Measurements from ENCODE around the gene STK24. TPM values are rescaled to one million over a fixed set of nuclear protein-coding genes. Genes with fewer than 3 reads are reported as not detected.

Gene STK24
- total and polyA plus RNA-seq, 2 donors (not counting 1 experiment from before 2014, with no cell fraction given) = 53.2 to 73.1 TPM

DNA sequence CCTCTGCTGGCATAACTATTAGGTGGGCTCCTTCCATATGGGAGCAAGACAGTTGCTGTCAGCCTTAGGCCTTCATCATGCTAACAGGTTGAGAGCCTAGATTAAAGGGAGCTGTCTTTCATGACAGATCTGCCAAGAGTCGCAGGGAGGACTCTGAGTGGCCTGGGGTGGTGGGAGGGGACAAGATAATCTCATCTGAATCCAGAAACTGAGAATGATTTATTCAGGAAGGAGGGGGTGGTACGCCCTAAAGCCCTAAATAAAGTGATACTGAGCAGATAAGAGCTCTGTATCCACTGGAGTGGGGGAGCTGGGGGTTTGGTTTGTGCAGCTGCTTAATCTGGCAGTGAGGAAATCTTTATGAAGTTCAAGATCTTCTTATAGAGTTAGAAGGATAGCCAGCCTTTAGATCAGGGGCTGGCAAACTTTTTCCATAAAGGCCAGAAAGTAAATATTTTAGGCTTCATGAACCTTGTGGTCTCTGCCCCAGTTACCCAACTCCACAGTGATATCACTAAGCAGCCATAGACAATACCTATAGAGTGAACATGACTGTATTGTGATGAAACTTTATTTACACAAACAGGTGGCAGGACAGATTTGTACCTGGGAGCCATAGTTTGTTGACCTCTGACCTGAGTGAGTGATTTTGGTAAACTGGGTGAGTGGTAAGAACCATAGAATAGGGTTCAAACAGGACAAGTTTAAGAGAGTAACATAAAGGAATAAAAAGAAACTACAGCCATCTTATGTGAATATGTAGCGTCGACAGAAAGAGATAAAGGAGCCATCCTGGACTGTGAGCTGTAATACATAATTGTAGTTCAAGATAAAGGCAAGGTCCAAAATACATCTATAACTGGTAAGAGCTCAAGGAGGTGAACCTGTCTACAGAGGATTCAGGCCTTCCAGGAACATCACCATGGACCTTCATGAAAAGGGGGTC is 9.8 kb upstream of the STK24 start:
- no peak overlapping the region for H3K4me3 ChIP-seq (replicated peaks in 1 of 4; ENCODE audit: control extremely low read depth in 1 of 4, insufficient read depth in 1 of 4, low read depth in 3 of 4, low read length in 4 of 4)
- H3K4me2 ChIP-seq (ENCODE audit: extremely low read depth, insufficient read depth, low read length) = no peak overlapping the region
- no peak overlapping the region for H3K9ac ChIP-seq (ENCODE audit: insufficient read depth, low read length)
- H3K4me1 ChIP-seq (ENCODE audit: control insufficient read depth, extremely low read depth, insufficient read depth, low read length) = peaks cover 18% of the 10 kb centered on the region
- H3K9me3 ChIP-seq (ENCODE audit: control insufficient read depth, insufficient read depth, low read depth, low read length) = no peaks in the 10 kb centered on the region
- no peak overlapping the region for H2AFZ ChIP-seq (ENCODE audit: low read length)
- no peaks in the 10 kb centered on the region for H3K36me3 ChIP-seq (ENCODE audit: control insufficient read depth, insufficient read depth, low read length)
- no peak overlapping the region for H3K27ac ChIP-seq (ENCODE audit: insufficient read depth, low read length)
- H3K27me3 ChIP-seq (ENCODE audit: control insufficient read depth, insufficient read depth, low read length) = no peaks in the 10 kb centered on the region
- H4K20me1 ChIP-seq (ENCODE audit: control insufficient read depth, extremely low read depth, insufficient read depth, low read length) = no peaks in the 10 kb centered on the region
- DNase-seq (ENCODE audit: low read depth in 2 of 2) = no peak
- TF ChIP-seq CTCF (conservative IDR thresholded peaks at IDR 0.05 in 1 of 2, IDR thresholded peaks at IDR 0.05 in 1 of 2; ENCODE audit: low read depth in 1 of 2, low read length in 2 of 2) (no peak), EZH2 (IDR thresholded peaks at IDR 0.05; ENCODE audit: low read length, missing control alignments) (no peak)
- H3K79me2 ChIP-seq (ENCODE audit: control insufficient read depth, insufficient read depth, low read length) = no peaks in the 10 kb centered on the region

DNA sequence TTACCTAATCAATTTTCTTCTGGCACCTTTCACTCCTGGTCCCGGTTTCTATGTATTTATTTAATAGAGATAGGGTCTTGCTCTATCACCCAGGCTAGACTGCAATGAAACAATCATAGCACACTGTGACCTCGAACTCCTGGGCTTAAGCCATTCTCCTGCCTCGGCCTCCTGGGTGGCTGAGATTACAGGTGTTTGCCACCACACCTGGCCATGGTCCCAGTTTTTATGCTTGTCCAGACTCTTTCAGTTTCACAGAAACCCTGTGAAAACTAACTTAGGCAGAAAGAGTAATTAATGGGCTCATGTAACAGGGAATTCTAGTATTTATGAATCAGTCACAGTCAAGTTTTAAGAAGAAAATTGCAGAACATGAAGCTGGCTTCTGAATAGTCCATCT is 9.0 kb upstream of the STK24 start:
- DNase-seq (ENCODE audit: low read depth in 2 of 2) = no peak
- Histone ChIP-seq H3K9ac (ENCODE audit: insufficient read depth, low read length) (no peak overlapping the region), H4K20me1 (ENCODE audit: control insufficient read depth, extremely low read depth, insufficient read depth, low read length) (no peaks in the 10 kb centered on the region), H3K36me3 (ENCODE audit: control insufficient read depth, insufficient read depth, low read length) (no peaks in the 10 kb centered on the region), H3K27ac (ENCODE audit: insufficient read depth, low read length) (no peak overlapping the region), H3K4me2 (ENCODE audit: extremely low read depth, insufficient read depth, low read length) (no peak overlapping the region), H3K27me3 (ENCODE audit: control insufficient read depth, insufficient read depth, low read length) (no peaks in the 10 kb centered on the region), H3K79me2 (ENCODE audit: control insufficient read depth, insufficient read depth, low read length) (no peaks in the 10 kb centered on the region), H3K9me3 (ENCODE audit: control insufficient read depth, insufficient read depth, low read depth, low read length) (no peaks in the 10 kb centered on the region), H2AFZ (ENCODE audit: low read length) (no peak overlapping the region), H3K4me3 (replicated peaks in 1 of 4; ENCODE audit: control extremely low read depth in 1 of 4, insufficient read depth in 1 of 4, low read depth in 3 of 4, low read length in 4 of 4) (no peak overlapping the region), H3K4me1 (ENCODE audit: control insufficient read depth, extremely low read depth, insufficient read depth, low read length) (peaks cover 21% of the 10 kb centered on the region)
- TF ChIP-seq EZH2 (IDR thresholded peaks at IDR 0.05; ENCODE audit: low read length, missing control alignments) (no peak), CTCF (conservative IDR thresholded peaks at IDR 0.05 in 1 of 2, IDR thresholded peaks at IDR 0.05 in 1 of 2; ENCODE audit: low read depth in 1 of 2, low read length in 2 of 2) (no peak)

DNA sequence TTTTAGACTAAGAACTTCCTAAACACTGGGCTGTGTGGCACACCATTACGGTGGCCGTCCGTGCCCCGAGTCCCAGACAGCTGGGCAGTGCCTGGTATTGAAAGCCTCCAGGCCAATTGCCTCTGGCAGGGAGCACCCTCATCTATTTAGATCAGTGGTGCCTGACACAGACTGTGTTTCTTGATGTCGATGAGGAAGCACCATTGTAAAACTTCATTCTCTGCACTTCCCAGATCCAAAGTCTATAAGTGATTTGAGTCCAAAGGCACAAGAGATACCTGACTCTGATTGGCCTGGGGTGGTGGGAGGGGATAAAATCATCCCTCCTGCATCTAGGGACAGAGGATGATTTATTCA is 8.5 kb upstream of the STK24 start:
- TF ChIP-seq CTCF (conservative IDR thresholded peaks at IDR 0.05 in 1 of 2, IDR thresholded peaks at IDR 0.05 in 1 of 2; ENCODE audit: low read depth in 1 of 2, low read length in 2 of 2) (no peak), EZH2 (IDR thresholded peaks at IDR 0.05; ENCODE audit: low read length, missing control alignments) (no peak)
- H3K27me3 ChIP-seq (ENCODE audit: control insufficient read depth, insufficient read depth, low read length) = no peaks in the 10 kb centered on the region
- H3K4me3 ChIP-seq (replicated peaks in 1 of 4; ENCODE audit: control extremely low read depth in 1 of 4, insufficient read depth in 1 of 4, low read depth in 3 of 4, low read length in 4 of 4) = no peak overlapping the region
- no peak overlapping the region for H3K27ac ChIP-seq (ENCODE audit: insufficient read depth, low read length)
- no peaks in the 10 kb centered on the region for H3K79me2 ChIP-seq (ENCODE audit: control insufficient read depth, insufficient read depth, low read length)
- H2AFZ ChIP-seq (ENCODE audit: low read length) = no peak overlapping the region
- no peak overlapping the region for H3K4me2 ChIP-seq (ENCODE audit: extremely low read depth, insufficient read depth, low read length)
- peaks cover 21% of the 10 kb centered on the region for H3K4me1 ChIP-seq (ENCODE audit: control insufficient read depth, extremely low read depth, insufficient read depth, low read length)
- no peak for DNase-seq (ENCODE audit: low read depth in 2 of 2)
- no peaks in the 10 kb centered on the region for H4K20me1 ChIP-seq (ENCODE audit: control insufficient read depth, extremely low read depth, insufficient read depth, low read length)
- H3K9ac ChIP-seq (ENCODE audit: insufficient read depth, low read length) = no peak overlapping the region
- no peaks in the 10 kb centered on the region for H3K9me3 ChIP-seq (ENCODE audit: control insufficient read depth, insufficient read depth, low read depth, low read length)
- H3K36me3 ChIP-seq (ENCODE audit: control insufficient read depth, insufficient read depth, low read length) = no peaks in the 10 kb centered on the region
